Measurements from ENCODE around the gene VMP1.
A peak's percentile ranks its signal among the peaks of the same experiment; 100 is the strongest.
"Not testable (repeated sequence)": the region's sequence is repeated elsewhere in the genome, so short reads cannot be mapped to it uniquely, and the experiment has no call there.

The VMP1 gene

DNA sequence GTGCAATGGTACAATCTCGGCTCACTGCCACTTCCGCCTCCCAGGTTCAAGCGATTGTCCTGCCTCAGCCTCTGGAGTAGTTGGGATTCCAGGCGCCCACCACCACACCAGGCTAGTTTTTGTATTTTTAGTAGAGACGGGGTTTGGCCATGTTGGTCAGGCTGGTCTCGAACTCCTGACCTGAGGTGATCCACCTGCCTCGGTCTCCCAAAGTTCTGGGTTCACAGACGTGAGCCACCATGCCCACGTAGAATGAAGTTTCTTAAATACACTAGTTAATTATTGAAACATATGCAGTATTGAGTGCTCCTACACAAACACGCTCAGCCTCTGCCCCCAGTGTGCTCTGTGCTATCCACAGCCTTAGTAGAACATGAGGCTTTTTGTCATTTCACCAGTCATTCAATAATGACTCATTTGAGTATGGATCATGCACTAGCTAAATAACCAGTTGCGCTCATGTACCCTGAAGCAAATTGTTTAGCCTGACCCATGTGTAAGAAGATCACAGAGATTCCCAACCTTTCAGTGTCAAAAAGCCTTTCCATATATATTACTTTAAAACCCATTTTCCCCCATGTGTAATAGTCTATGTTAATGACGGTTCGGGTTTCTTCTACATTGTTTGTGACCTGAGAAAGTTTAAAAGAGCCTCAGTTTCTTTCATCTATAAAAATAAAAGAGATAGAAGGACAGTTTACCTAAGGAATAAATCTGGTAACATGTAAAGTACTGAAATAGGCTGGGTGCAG, 135.6 kb downstream of the VMP1 start:
- DNase-seq = peak; percentile 45

- DNase-seq = no peak
Measured at GRCh38 chr17:59844884-59845594, 137.6 kb downstream of the VMP1 start.

DNA sequence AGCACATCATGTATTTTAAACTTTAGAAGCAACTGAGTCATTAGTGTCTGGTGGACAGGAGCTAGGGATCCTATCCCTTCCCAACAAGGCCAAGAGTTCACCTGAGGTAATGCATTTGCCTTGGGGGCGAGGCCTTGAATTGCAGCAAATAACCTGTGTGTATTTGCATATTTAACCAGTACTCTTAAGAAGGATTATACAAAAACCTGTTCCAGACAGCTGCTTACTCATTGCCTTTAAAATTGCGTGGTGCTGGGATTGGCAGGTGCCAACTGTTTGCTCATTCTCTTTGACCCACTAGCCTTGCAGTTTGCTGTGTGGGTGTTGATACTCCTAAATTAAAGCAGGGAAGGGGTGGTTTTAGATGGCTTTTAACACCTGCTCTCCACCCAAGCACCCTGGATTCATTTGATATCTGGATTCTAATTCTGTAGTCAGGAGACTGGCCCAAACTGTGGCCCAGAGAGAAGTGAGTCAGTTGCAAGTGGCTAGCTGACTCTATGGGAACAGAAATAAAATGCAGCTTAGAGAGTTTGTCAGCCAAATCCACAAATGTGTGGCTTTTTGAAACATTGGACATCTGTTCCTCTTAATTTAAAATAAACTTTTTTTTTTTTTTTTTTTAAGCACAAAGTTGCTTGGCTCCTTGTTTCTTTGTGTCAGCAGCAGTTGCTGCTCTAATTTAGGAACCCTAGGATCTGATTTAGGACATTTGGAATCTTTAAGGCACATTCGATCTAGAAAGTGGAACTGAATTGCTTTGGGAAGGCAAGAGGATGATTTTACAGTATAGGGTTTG, 138.3 kb downstream of the VMP1 start:
- no peak for DNase-seq

DNA sequence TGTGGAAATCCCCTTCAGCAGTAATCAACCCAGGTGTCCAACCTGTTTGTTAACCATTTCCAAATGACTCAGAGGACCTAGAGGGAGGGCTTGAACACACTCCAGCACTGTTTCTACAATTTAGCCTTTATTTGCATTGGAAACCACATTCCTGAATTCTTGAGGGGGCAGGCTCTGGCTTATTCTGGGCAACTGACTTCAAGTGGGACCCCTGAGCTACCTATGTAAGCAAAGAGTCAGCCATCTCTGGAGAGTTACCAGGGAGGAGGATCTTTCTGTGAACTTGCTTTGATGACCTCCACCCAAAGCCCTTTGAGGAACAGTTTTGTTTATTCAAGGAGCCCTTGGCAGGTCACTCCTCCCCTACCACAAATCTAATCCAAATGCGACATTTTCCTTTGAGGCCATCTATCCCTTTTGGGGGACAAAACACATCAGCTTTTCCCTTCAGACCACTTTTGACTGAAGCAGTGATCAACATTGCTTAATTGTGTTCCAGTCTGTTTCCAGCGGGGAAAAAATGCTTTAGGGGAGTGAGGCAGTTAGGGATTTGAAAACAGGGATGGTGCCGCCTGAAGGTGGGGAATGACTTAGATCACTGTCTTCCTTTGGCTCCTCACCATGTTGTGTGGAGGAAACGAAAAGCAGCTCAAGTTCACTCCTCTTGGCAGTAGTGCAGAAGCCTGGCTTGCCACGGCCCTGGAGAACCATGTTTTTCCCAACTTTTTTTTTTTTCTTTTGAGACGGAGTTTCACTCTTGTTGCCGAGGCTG, 139.1 kb downstream of the VMP1 start:
- DNase-seq = no peak

GRCh38 chr17:59848385-59848668, 140.9 kb downstream of the VMP1 start:
- DNase-seq = no peak

DNA sequence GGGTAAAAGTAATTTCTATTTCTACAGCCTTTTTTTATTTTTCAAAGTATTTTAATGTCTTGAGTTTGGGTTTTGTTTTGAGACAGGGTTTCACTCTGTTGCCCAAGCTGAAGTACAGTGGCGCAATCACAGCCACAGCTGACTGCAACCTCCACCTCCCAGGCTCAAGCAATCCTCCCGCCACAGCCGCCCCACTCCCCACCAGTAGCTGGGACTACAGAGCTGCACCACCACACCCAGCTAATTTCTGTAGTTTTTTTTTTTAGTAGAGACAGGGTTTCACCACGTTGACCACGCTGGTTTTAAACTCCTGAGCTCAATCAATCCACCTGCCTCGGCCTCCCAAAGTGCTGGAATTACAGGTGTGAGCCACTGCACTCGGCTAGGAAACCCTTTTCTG, 141.3 kb downstream of the VMP1 start:
- no peak for DNase-seq

DNA sequence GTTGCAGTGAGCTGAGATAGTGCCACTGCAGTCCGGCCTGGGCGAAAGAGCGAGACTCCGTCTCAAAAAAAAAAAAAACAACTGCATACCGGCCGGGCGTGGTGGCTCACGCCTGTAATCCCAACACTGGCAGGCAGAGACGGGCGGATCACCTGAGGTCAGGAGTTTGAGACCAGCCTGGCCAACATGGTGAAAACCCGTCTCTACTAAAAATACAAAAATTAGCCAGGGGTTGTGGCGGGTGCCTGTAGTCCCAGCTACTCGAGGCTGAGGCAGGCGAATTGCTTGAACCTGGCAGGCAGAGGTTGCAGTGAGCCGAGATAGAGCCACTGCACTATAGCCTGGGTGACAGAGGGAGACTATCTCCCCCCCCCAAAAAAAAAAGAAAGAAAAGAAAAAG, 142.9 kb downstream of the VMP1 start:
- not testable (repeated sequence) for DNase-seq

GRCh38 chr17:59851439-59852375, 144.3 kb downstream of the VMP1 start:
- DNase-seq = no peak

- not testable (repeated sequence) for DNase-seq
Measured at GRCh38 chr17:59852847-59853167, 145.4 kb downstream of the VMP1 start.

DNA sequence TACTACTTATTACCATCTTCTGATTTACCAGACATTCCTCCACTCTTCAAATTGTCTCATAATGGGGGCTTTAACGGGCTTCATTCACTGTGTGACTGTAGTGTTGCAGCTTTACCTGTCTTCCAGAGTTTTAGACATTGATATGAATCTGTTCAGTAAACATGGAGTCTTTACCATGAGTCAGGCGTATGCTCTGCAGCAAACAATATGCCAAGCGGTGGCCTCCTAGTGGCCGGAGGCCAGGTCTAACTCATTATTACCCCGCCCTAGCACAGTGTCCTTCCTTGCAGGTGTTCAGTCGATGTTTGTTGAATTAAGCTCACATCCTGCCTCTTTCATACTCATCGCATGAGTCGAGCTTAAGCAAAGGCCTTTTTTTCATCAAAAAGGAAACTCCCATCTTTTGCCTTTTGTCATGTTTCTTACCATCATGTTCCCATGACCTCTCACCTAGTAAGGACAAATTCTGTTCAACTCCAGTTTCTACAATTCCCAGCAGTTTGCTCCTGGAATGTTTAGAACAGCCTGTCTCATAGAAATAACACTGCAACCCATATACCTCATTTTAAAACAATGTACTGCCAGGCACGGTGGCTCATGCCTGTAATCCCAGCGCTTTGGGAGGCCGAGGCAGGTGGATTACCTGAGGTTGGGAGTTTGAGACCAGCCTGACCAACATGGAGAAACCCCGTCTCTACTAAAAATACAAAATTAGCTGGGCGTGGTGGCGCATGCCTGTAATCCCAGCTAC, 145.9 kb downstream of the VMP1 start:
- DNase-seq = peak; percentile 53

DNA sequence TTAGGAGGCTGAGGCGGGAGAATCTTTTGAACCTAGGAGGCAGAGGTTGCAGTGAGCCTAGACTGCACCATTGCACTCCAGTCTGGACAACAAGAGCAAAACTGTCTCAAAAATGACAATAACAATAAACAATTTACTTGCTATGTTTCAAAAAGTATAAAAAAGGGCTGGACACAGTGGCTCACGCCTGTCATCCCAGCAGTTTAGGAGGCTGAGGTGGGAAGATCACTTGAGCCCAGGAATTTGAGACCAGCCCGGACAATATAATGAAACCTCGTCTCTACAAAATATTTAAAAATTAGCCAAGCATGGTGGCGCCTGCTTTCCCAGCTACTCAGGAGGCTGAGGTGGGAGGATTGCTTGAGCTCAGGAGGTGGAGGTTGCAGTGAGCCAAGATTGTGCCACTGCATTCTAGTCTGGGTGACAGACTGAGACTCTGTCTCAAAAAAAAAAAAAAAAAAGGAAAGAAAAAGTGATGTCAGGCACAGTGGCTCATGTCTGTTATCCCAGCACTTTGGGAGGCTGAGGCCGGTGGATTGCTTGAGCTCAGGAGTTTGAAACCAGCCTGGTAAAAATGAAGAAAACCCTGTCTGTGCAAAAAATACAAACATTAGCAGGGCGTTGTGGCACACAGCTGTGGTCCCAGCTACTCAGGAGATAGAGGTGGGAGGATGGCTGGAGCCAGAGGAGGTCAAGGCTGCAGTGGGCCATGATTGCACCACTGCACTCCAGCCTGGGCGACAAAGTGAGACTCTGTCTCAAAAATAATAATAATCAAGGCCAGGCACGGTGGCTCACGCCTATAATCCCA, 146.7 kb downstream of the VMP1 start:
- DNase-seq = not testable (repeated sequence)

GRCh38 chr17:59856859-59857794, 149.7 kb downstream of the VMP1 start:
- DNase-seq = no peak

DNA sequence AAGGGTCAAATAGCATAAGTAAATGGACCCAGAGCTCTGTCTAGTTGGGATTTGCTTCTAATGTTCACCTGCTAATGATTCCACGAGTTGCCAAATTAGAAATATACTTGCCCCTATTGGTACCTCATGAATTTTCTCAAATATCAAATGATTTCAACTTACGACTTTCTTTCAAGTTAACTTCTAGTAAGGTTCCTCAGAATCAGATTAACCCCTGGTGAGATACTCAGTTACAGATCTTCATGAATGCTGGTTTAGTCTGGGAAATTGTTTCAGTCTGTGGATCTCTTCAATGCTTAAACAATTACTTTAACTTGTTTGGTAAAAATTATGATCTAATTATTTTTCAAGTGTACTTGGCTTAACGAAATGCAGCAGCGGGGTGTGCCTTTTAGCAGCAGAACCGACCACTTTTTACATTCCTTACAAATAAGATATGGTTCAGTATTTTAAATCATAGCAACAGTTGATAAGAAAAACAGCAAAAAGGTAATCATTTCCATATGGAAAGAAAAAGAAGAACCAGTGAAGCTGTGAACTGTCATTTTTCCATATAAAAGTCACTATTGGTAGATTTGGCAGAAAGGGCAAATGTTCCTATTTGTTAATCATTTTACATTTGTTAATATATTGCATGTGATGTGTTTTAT, 150.8 kb downstream of the VMP1 start:
- no peak for DNase-seq

- DNase-seq = no peak
Measured at GRCh38 chr17:59858932-59859331, 151.5 kb downstream of the VMP1 start.

GRCh38 chr17:59859444-59860025, 152.1 kb downstream of the VMP1 start:
- DNase-seq = no peak

DNA sequence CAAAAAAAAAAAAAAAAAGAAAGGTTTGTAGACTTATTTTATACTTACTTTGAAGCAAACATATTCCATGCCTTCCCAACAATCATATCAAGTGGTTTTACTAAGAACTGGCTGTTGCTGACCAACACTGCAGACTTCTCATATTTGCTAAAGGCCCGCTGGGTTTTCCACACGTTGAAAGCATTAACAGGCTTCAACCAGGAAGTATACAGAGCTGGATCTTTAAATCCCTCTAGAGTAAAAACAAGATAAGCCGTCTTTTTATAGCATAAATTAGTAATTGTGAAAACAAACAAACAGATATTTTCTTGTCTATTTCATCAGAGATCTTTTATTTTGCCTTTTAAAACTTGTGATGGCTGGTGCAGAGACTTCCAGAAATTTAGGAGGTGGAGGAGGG, 156.2 kb downstream of the VMP1 start:
- no peak for DNase-seq

DNA sequence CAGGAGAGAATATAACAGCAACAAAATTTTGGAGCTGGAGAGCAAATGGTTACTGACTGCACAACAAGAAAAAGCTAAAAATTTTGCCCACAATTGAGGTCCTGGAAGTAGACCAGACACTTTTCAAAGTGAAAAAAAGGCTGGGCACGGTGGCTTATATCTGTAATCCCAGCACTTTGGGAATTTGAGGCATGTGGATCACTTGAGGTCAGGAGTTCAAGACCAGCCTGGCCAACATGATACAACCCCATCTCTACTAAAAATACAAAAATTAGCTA, 162.4 kb downstream of the VMP1 start:
- no peak for DNase-seq

- DNase-seq = no peak
Measured at GRCh38 chr17:59870482-59870881, 163.0 kb downstream of the VMP1 start.

DNA sequence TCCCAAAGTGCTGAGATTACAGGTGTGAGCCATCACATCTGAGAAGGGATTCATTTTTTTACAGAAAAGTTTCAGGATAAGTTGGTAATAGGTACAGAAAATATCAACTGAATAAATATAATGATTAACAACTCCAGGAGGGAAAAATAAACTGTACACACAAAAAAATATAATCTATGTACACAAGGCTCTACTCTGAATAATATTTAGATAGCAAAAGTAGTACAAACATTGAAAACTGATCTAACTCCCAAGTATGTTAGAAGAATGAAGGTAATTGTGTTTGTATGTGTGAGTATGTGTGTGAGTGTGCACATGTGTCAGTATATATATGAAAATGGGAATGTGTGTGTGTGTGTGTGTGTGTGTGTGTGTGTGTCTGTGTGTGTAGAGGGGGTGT, 164.9 kb downstream of the VMP1 start:
- no peak for DNase-seq

All from activated CD4-positive, alpha-beta T cell treated with anti-CD3 and anti-CD28 coated beads, Interleukin-2, amount 50 U/mL, for 1 hour (primary cell).